Right lobe of liver (tissue), 6 donors: ENCODE data around the gene SRCAP. TPM values are rescaled to one million over a fixed set of nuclear protein-coding genes. Genes with fewer than 3 reads are reported as not detected.

Source experiments
- ATAC-seq, 4 donors: fragments of 200-7000 bp; cut with Tn5 transposase; one replicate each; pipeline ENCODE4 v1.9.1; 2020; ENCODE audit warnings: mild to moderate bottlenecking in 4 of 4, moderate library complexity in 4 of 4
- DNase-seq, 3 donors: peaks; one replicate each; pipeline ENCODE4 v3.0.0-alpha.2; 2020
- H3K27ac ChIP-seq, 3 donors: fragments of 200-600 bp; one replicate each; pipeline ENCODE4 v1.8.0; 2022
- H3K27me3 ChIP-seq, 2 donors: fragments of 200-600 bp; one replicate each; pipeline ENCODE4 v1.8.0; 2022
- H3K36me3 ChIP-seq, 4 donors: fragments of 200-600 bp; sonication (generic) in 1 of 4; one replicate each; pipeline versions ENCODE4 v1.5.1 to v1.8.0; 2017 to 2022; ENCODE audit warnings: control low read depth in 1 of 4
- H3K4me1 ChIP-seq, 4 donors: fragments of 200-600 bp; sonication (generic) in 1 of 4; one replicate each; pipeline versions ENCODE4 v1.5.1 to v1.8.0; 2017 to 2022; ENCODE audit warnings: control low read depth in 1 of 4
- H3K4me3 ChIP-seq, 3 donors: fragments of 200-600 bp; one replicate each; pipeline ENCODE4 v1.8.0; 2022
- H3K9me3 ChIP-seq, 4 donors: fragments of 200-600 bp; sonication (generic) in 1 of 4; one replicate each; pipeline versions ENCODE4 v1.5.1 to v1.8.0; 2017 to 2022; ENCODE audit warnings: control low read depth in 1 of 4
- POLR2A ChIP-seq: fragments of 450-650 bp; IDR thresholded peaks from one replicate; pipeline ENCODE4 v1.6.1; 2017; ENCODE audit warnings: antibody characterized with exemption, mild to moderate bottlenecking
- WGBS: methylation state at CpG from one replicate; pipeline ENCODE4 v1.1.6; 2018; ENCODE audit warnings: low coverage, low lambda C conversion rate; ENCODE audit not compliant: insufficient coverage; ENCODE audit errors: missing lambda C conversion rate; 5-methylcytosine and 5-hydroxymethylcytosine counted together
- intact Hi-C, 2 donors: fragments of 100-400 bp; cut with DNase I; formaldehyde crosslinking; loops; one replicate each; pipeline versions ENCODE4 v1.11.2 to v1.14.1; 2022
- total RNA-seq, 6 experiments: library from RNA; depleted of rRNA in 2 of 6; stranded (reverse); fragments of >200 nt in 2 of 6; fragmentation: NEBNext Ultra II Directional in 3 of 6; extraction: Animal tissue kit (Norgen Biotek cat#: 25700) in 3 of 6; gene quantifications; one replicate each; pipeline versions ENCODE4 v1.1.0 to v1.2.4, GENCODE V29; 2016 to 2023
- TF ChIP-seq, protein P1 (sequence below), 4 donors: fragments of 200-600 bp in 3 of 4; fragments of 450-650 bp in 1 of 4; IDR thresholded peaks; one replicate each; pipeline versions ENCODE4 v1.5.1 to v1.8.0; 2016 to 2022; ENCODE audit warnings: antibody characterized with exemption in 4 of 4, mild to moderate bottlenecking in 2 of 4
- donor health status: DM: no; HTN: yes; CAD: no.
- donor health status: DM: no; HTN: no; CAD: no.
- donor health status: DM: no; HTN: no; CAD: no.
- donor health status: DM: no; HTN: yes; CAD: no.
- donor health status: DM: no; HTN: yes; CAD: no.

SRCAP gene
- total RNA-seq, 6 experiments from 2014 or later = 12.1 to 31.3 (median 22.6) TPM

DNA sequence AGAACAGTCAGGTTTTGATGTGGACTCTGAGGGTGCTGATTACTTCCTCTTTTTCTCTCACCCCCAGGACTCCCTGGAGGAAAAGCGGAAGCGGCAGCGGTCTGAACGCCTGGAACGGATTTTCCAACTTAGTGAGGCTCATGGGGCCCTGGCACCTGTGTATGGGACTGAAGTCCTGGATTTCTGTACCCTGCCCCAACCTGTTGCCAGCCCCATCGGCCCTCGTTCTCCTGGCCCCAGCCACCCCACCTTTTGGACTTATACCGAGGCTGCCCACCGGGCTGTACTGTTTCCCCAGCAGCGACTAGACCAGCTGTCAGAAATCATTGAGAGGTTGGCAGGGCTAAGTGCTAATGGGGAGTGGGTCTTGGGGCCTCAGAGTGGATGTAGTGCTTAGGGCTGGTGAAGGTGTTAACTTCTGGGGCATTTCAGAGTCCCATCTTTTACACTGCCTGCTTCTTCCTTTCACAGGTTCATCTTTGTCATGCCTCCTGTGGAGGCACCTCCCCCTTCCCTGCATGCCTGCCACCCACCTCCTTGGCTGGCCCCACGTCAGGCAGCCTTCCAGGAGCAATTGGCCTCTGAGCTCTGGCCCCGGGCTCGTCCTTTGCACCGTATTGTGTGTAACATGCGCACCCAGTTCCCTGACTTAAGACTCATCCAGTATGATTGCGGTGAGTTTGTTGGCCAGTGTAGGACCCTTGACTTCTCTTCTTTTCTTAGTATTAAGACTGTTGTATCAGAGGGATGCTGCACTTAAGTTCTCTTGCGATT, 30.1 kb downstream of the SRCAP start:
- Histone ChIP-seq H3K36me3 (peaks cover 5 to 60% (median 43%) of the 10 kb centered on the region in 4 donors), H3K9me3 (no peaks in the 10 kb centered on the region), H3K27ac (peak overlapping the region in 1 of 3 donors; percentile 42), H3K27me3 (no peaks in the 10 kb centered on the region), H3K4me1 (peaks cover 0 to 18% (median 8%) of the 10 kb centered on the region in 4 donors), H3K4me3 (no peak overlapping the region)
- ATAC-seq = peak; percentile 92 to 97 (median 94)
- whole genome bisulfite sequencing = 52% methylated on average over 17 of the region's 17 CpGs
- intact Hi-C loops = no loop called here
- DNase-seq = peak; percentile 85 to 92 (median 90)
- TF ChIP-seq, protein P1, sequence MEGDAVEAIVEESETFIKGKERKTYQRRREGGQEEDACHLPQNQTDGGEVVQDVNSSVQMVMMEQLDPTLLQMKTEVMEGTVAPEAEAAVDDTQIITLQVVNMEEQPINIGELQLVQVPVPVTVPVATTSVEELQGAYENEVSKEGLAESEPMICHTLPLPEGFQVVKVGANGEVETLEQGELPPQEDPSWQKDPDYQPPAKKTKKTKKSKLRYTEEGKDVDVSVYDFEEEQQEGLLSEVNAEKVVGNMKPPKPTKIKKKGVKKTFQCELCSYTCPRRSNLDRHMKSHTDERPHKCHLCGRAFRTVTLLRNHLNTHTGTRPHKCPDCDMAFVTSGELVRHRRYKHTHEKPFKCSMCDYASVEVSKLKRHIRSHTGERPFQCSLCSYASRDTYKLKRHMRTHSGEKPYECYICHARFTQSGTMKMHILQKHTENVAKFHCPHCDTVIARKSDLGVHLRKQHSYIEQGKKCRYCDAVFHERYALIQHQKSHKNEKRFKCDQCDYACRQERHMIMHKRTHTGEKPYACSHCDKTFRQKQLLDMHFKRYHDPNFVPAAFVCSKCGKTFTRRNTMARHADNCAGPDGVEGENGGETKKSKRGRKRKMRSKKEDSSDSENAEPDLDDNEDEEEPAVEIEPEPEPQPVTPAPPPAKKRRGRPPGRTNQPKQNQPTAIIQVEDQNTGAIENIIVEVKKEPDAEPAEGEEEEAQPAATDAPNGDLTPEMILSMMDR (IDR thresholded peaks at IDR 0.05) = no peak
- no peak for TF ChIP-seq POLR2A

DNA sequence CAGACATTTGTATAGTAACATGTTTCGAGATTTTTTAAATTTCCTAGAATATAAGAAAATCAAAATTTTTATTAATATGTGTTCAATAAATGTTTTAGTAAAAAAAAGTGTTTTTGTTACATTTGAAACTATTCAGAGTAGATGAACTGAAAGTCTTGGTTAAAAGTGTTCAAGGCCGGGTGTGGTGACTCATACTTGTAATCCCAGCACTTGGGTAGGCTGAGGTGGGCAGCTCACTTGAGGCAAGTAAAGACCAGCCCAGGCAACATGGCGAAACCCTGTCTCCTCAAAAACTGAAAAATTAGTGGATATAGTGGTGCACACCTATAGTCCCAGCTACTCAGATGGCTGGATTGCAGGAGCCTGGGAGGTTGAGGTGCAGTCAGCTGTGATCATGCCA, 32.4 kb downstream of the SRCAP start:
- Histone ChIP-seq H3K36me3 (peaks cover 16 to 73% (median 49%) of the 10 kb centered on the region in 4 donors), H3K27ac (no peak overlapping the region), H3K27me3 (no peaks in the 10 kb centered on the region), H3K4me3 (no peak overlapping the region), H3K4me1 (peaks cover 0 to 15% (median 6%) of the 10 kb centered on the region in 4 donors), H3K9me3 (no peaks in the 10 kb centered on the region)
- 96% methylated on average over 3 of the region's 3 CpGs for WGBS
- intact Hi-C loops = no loop called here
- ATAC-seq (no peak), DNase-seq (no peak)
- no peak for TF ChIP-seq POLR2A
- TF ChIP-seq, protein P1 (IDR thresholded peaks at IDR 0.05) = no peak

DNA sequence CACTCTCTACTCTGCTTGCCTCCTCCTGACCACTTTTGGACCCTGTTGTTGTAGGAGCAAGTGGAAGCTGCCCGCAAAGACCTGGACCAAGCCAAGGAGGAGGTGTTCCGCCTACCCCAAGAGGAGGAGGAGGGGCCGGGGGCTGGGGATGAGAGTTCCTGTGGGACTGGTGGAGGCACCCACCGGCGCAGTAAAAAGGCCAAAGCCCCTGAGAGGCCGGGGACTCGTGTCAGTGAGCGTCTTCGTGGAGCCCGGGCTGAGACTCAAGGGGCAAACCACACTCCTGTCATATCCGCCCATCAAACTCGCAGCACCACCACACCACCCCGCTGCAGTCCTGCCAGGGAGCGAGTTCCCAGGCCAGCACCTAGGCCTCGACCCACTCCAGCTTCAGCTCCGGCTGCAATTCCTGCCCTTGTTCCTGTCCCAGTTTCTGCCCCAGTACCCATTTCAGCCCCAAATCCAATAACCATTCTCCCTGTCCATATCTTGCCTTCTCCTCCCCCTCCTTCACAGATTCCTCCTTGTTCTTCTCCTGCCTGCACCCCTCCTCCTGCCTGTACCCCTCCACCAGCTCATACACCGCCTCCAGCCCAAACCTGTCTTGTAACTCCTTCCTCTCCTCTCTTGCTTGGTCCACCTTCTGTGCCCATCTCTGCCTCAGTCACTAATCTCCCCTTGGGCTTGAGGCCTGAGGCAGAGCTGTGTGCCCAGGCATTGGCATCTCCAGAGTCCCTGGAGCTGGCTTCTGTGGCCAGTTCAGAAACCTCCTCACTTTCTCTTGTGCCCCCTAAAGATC, 38.2 kb downstream of the SRCAP start:
- Histone ChIP-seq H3K9me3 (no peaks in the 10 kb centered on the region), H3K4me3 (no peak overlapping the region), H3K36me3 (peaks cover 22 to 68% (median 47%) of the 10 kb centered on the region in 4 donors), H3K27ac (no peak overlapping the region), H3K27me3 (no peaks in the 10 kb centered on the region), H3K4me1 (peaks cover 0 to 24% (median 4%) of the 10 kb centered on the region in 4 donors)
- DNase-seq (no peak), ATAC-seq (no peak)
- intact Hi-C loops = no loop called here
- TF ChIP-seq POLR2A = no peak
- TF ChIP-seq, protein P1 (IDR thresholded peaks at IDR 0.05) = no peak
- 94% methylated on average over 5 of the region's 17 CpGs for WGBS

DNA sequence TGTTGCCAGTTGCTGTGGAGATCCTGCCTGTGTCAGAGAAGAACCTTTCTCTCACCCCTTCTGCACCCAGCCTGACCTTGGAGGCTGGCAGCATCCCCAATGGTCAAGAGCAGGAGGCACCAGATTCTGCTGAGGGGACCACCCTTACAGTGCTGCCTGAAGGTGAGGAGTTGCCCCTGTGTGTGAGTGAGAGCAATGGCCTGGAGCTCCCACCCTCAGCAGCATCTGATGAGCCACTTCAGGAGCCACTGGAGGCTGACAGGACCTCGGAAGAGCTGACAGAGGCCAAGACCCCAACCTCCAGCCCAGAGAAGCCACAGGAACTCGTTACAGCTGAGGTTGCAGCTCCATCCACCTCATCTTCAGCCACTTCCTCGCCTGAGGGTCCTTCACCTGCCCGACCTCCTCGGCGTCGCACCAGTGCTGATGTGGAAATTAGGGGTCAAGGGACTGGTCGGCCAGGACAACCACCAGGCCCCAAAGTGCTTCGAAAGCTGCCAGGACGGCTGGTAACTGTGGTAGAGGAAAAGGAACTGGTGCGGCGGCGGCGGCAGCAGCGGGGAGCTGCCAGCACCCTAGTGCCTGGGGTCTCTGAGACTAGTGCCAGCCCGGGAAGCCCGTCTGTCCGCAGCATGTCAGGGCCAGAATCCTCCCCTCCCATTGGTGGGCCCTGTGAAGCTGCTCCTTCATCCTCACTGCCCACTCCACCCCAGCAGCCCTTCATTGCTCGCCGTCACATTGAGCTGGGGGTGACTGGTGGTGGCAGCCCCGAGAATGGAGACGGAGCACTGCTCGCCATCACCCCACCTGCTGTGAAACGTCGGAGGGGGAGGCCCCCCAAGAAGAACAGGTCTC, 39.0 kb downstream of the SRCAP start:
- Histone ChIP-seq H3K27me3 (no peaks in the 10 kb centered on the region), H3K36me3 (peaks cover 22 to 60% (median 44%) of the 10 kb centered on the region in 4 donors), H3K27ac (no peak overlapping the region), H3K4me3 (no peak overlapping the region), H3K4me1 (peaks cover 0 to 24% (median 4%) of the 10 kb centered on the region in 4 donors), H3K9me3 (no peaks in the 10 kb centered on the region)
- whole genome bisulfite sequencing = 89% methylated on average over 14 of the region's 25 CpGs
- DNase-seq = no peak
- intact Hi-C loops = no loop called here
- TF ChIP-seq, protein P1 (IDR thresholded peaks at IDR 0.05) = no peak
- TF ChIP-seq POLR2A = no peak
- no peak for ATAC-seq
